ENCODE data around the gene IFRD2.

DNA sequence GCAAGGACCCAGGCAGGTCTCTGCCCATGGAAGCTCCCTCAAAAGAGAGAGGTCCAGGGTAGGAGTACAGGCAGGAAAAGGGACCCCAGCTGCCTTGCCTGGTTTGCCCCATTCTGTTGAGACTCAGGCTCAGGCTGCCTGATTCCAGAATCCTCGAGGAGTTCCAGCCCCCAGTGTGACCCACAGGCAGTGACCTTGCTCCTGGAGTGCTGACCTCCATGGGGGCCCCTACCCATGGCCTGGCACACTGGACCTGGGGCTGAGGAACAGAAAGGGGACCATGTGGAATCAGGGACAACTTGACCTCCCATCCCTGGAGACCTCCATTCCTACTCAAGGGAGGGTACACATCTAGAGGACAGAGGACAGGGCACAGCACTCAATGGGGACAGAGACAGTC lies 26.7 kb downstream of the IFRD2 start:
- TF ChIP-seq, protein P1, sequence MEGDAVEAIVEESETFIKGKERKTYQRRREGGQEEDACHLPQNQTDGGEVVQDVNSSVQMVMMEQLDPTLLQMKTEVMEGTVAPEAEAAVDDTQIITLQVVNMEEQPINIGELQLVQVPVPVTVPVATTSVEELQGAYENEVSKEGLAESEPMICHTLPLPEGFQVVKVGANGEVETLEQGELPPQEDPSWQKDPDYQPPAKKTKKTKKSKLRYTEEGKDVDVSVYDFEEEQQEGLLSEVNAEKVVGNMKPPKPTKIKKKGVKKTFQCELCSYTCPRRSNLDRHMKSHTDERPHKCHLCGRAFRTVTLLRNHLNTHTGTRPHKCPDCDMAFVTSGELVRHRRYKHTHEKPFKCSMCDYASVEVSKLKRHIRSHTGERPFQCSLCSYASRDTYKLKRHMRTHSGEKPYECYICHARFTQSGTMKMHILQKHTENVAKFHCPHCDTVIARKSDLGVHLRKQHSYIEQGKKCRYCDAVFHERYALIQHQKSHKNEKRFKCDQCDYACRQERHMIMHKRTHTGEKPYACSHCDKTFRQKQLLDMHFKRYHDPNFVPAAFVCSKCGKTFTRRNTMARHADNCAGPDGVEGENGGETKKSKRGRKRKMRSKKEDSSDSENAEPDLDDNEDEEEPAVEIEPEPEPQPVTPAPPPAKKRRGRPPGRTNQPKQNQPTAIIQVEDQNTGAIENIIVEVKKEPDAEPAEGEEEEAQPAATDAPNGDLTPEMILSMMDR (conservative IDR thresholded peaks at IDR 0.05; ENCODE audit: low read depth, low read length), result no peak
- TF ChIP-seq EZH2phosphoT487 (IDR thresholded peaks at IDR 0.05; ENCODE audit: borderline replicate concordance, low read length), result no peak
